GM19438 (cell line): ENCODE results near the gene FAM78B.

Source experiments
- ATAC-seq: cut with Tn5 transposase; IDR thresholded peaks from one replicate; pipeline ENCODE4 v1.9.1; 2021; ENCODE audit warnings: low read depth; ENCODE audit not compliant: unreplicated experiment

The FAM78B gene

GRCh38 chr1:166020210-166020609, 146.6 kb downstream of the FAM78B start:
- ATAC-seq, result no peak
